Esophagus squamous epithelium (tissue), 5 donors: ENCODE data around the gene HSPA9. TPM values are rescaled to one million over a fixed set of nuclear protein-coding genes. Genes with fewer than 3 reads are reported as not detected.

Experiments used
- DNase-seq: peaks from one replicate; lab custom pipeline; 2025; lab: John Stamatoyannopoulos, UW
- H3K27ac ChIP-seq, 4 donors: fragments of 200-600 bp; sonication (generic); one replicate each; pipeline ENCODE4 v1.5.1; 2016 to 2019; ENCODE audit warnings: mild to moderate bottlenecking in 1 of 4
- H3K27me3 ChIP-seq, 4 donors: fragments of 200-600 bp; sonication (generic); 1 replicate in 3 of 4; 2 replicates in 1 of 4; pipeline versions ENCODE4 v1.5.1 to v1.6.0; 2017 to 2021; ENCODE audit warnings: antibody characterized with exemption in 1 of 4
- H3K36me3 ChIP-seq, 3 donors: fragments of 200-600 bp; sonication (generic); one replicate each; pipeline ENCODE4 v1.5.1; 2016 to 2019
- H3K4me1 ChIP-seq, 3 donors: fragments of 200-600 bp; sonication (generic); one replicate each; pipeline ENCODE4 v1.5.1; 2017 to 2019
- H3K4me3 ChIP-seq, 4 donors: fragments of 200-600 bp; sonication (generic); 1 replicate in 3 of 4; 2 replicates in 1 of 4; pipeline ENCODE4 v1.5.1; 2016 to 2019; ENCODE audit warnings: mild to moderate bottlenecking in 2 of 4, moderate library complexity in 1 of 4
- H3K9me3 ChIP-seq, 3 donors: fragments of 200-600 bp; sonication (generic); one replicate each; pipeline ENCODE4 v1.5.1; 2016 to 2019
- CTCF ChIP-seq, 6 experiments: fragments of 450-650 bp in 4 of 6; fragments of 200-600 bp in 2 of 6; sonication (generic) in 2 of 6; IDR thresholded peaks; one replicate each; pipeline ENCODE4 v1.5.1; 2016 to 2019; ENCODE audit warnings: antibody characterized with exemption in 6 of 6, mild to moderate bottlenecking in 4 of 6, moderate library complexity in 4 of 6
- POLR2A ChIP-seq, 4 donors: fragments of 450-650 bp; IDR thresholded peaks; one replicate each; pipeline ENCODE4 v1.6.1; 2017; ENCODE audit warnings: antibody characterized with exemption in 4 of 4, mild to moderate bottlenecking in 4 of 4, moderate library complexity in 3 of 4
- WGBS, 2 donors: methylation state at CpG; one replicate each; pipeline ENCODE4 v1.1.5; 2018; 5-methylcytosine and 5-hydroxymethylcytosine counted together
- intact Hi-C: fragments of 100-400 bp; cut with DNase I; formaldehyde crosslinking; loops from one replicate; pipeline ENCODE4 v1.15.0; 2022
- total RNA-seq, 4 donors: library from RNA; depleted of rRNA; stranded (reverse); fragments of >200 nt; gene quantifications; one replicate each; pipeline ENCODE4 v1.1.0, GENCODE V29; 2016
- donor health status: DM: yes; HTN: yes; CAD: no.

HSPA9 gene
- total RNA-seq, 4 donors from 2014 or later = 185 to 354 (median 279) TPM

GRCh38 chr5:138544181-138545134, 30.7 kb downstream of the HSPA9 start:
- Histone ChIP-seq H3K36me3 (peaks cover 0 to 9% (median 0%) of the 10 kb centered on the region in 3 donors), H3K4me3 (peak overlapping the region; percentile 80 to 99 (median 98)), H3K9me3 (no peaks in the 10 kb centered on the region), H3K27ac (peak overlapping the region; percentile 93 to 100 (median 98)), H3K27me3 (no peaks in the 10 kb centered on the region), H3K4me1 (peaks cover 29 to 74% (median 42%) of the 10 kb centered on the region in 3 donors)
- DNase-seq = no peak
- no peak for TF ChIP-seq POLR2A (IDR thresholded peaks at IDR 0.05)
- 50% methylated on average over 16 of the region's 16 CpGs for WGBS, 2 donors
- intact Hi-C loops = loop anchor here (10.0 kb wide), 1 partner anchor 80 kb away; the partner anchor contains the start of gene EGR1

GRCh38 chr5:138543730-138544104, 31.5 kb downstream of the HSPA9 start:
- TF ChIP-seq POLR2A (IDR thresholded peaks at IDR 0.05) (peak in 1 of 4 donors; percentile 46), CTCF (IDR thresholded peaks at IDR 0.05) (no peak)

GRCh38 chr5:138542956-138543729, 32.1 kb downstream of the HSPA9 start, which contains the start of gene ETF1:
ETF1 (minus strand) TSS chr5:138543236; CDS start chr5:138542918, 318 bp downstream.
- H3K27ac ChIP-seq = peak within 1 kb of the TSS; percentile 93 to 100 (median 98)
- no peaks in the 10 kb centered on the region for H3K27me3 ChIP-seq
- TF ChIP-seq POLR2A (IDR thresholded peaks at IDR 0.05) (peak; percentile 30 to 100 (median 99)), CTCF (IDR thresholded peaks at IDR 0.05) (peak in 2 of 6 experiments; percentile 16 to 32)
- intact Hi-C loops = loop anchor here (10.0 kb wide), 1 partner anchor 78 kb away; the partner anchor contains the start of gene EGR1
- no peaks in the 10 kb centered on the region for H3K9me3 ChIP-seq
- peaks cover 29 to 83% (median 45%) of the 10 kb centered on the region in 3 donors for H3K4me1 ChIP-seq
- peaks cover 0 to 18% (median 0%) of the 10 kb centered on the region in 3 donors for H3K36me3 ChIP-seq
- peak; percentile 98 for DNase-seq
- WGBS, 2 donors = 0% methylated on average over 13 to 16 of the region's 70 CpGs
- peak within 1 kb of the TSS; percentile 80 to 99 (median 98) for H3K4me3 ChIP-seq

More at GRCh38 chr5:138543730-138544104, 31.5 kb downstream of the HSPA9 start:
- H3K36me3 ChIP-seq = peaks cover 0 to 17% (median 0%) of the 10 kb centered on the region in 3 donors
- H3K4me3 ChIP-seq = peak overlapping the region; percentile 80 to 99 (median 98)
- no peak for DNase-seq
- no peaks in the 10 kb centered on the region for H3K27me3 ChIP-seq
- intact Hi-C loops = loop anchor here (10.0 kb wide), 1 partner anchor 79 kb away; the partner anchor contains the start of gene EGR1
- peaks cover 29 to 82% (median 42%) of the 10 kb centered on the region in 3 donors for H3K4me1 ChIP-seq
- WGBS, 2 donors = 0% methylated on average over 11 to 12 of the region's 12 CpGs
- peak overlapping the region; percentile 93 to 100 (median 98) for H3K27ac ChIP-seq
- H3K9me3 ChIP-seq = no peaks in the 10 kb centered on the region

GRCh38 chr5:138542180-138542955, 32.8 kb downstream of the HSPA9 start:
- Histone ChIP-seq H3K4me3 (peak overlapping the region; percentile 72 to 99 (median 98)), H3K4me1 (peaks cover 29 to 83% (median 45%) of the 10 kb centered on the region in 3 donors), H3K27ac (peak overlapping the region; percentile 93 to 100 (median 98)), H3K9me3 (no peaks in the 10 kb centered on the region), H3K27me3 (no peaks in the 10 kb centered on the region), H3K36me3 (peaks cover 0 to 18% (median 0%) of the 10 kb centered on the region in 3 donors)
- TF ChIP-seq POLR2A (IDR thresholded peaks at IDR 0.05) (no peak), CTCF (IDR thresholded peaks at IDR 0.05) (no peak)
- 0 to 1% methylated on average over 8 to 14 of the region's 47 CpGs for WGBS, 2 donors
- DNase-seq = no peak
- intact Hi-C loops = loop anchor here (10.0 kb wide), 1 partner anchor 78 kb away; the partner anchor contains the start of gene EGR1
